Measurements from ENCODE around the gene NAT14. TPM values are rescaled to one million over a fixed set of nuclear protein-coding genes. Genes with fewer than 3 reads are reported as not detected.

NAT14 gene
- total and polyA plus RNA-seq, 2 of the 8 experiments (the other 6 are each of a cell fraction or from before 2014, with no cell fraction given): 47.1 to 71.2 TPM

DNA sequence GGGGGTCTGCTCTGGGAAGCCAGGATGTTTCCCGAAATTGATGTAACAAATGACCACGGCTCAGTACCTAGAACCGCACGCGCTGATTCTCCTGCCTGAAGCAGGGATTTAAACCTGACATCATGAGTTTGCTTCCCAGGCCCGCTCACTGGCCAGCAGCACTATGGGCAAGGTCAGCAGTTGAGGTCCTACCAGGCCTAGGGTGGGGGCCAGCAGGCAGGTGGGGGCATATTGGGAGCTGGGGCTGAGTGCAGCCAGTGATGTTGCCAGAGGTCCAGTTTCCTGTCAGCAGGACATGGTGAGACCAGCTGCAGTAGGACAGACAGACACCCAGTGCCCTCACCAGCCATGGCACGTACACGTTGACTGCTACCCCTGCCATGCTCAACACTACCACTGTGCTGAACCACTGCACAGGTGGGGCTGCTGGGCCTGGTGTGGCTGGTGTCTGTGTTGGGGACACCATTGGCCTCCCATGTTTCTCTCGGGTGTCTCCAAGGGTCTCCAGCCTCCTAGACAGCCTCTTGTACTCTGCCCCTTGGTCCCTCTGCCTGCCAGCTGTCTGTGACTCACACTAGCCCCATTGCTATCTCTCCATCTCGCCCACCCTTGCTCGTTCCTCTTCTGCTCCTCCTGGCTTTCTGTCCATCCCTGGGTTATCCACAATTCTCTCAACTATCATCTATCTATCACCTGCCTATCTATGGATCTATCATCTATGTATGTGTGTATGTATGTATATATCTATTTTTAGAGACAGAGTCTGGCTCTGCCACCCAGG is 19.3 kb upstream of the NAT14 start:
- H3K4me1 ChIP-seq (replicated peaks in 1 of 4; ENCODE audit: control insufficient read depth in 3 of 4, insufficient read depth in 4 of 4, low read length in 3 of 4): peaks cover 3 to 23% (median 14%) of the 10 kb centered on the region in 4 experiments
- POLR2A ChIA-PET (ENCODE audit: partially characterized antibody): interaction anchor here (1.1 to 2.9 kb wide), 3 partner anchors 11 to 58 kb away, joined by 3 to 8 read pairs (median 3); partner anchors contain the start of genes UBE2S and ZNF628
- no peak overlapping the region for H2AFZ ChIP-seq (ENCODE audit: low read length)
- 92% methylated on average over 11 of the region's 11 CpGs; no CpG with 5 or more reads in 1 of the 2 experiments for WGBS, 2 experiments (ENCODE audit: extremely low coverage in 1 of 2, insufficient coverage in 1 of 2, insufficient read length in 1 of 2, insufficient replicate concordance in 2 of 2, low coverage in 1 of 2, low lambda C conversion rate in 2 of 2, missing lambda C conversion rate in 1 of 2)
- no peak overlapping the region for H3K56ac ChIP-seq (replicated peaks; ENCODE audit: insufficient read length, low read depth, low read length)
- H3K14ac ChIP-seq (ENCODE audit: insufficient read length): no peak overlapping the region
- 0 out of 2 replicates have a peak, but pooled peaks have one; percentile 7 for TF ChIP-seq RBBP5 (IDR thresholded peaks at IDR 0.05; ENCODE audit: borderline replicate concordance, low read depth, low read length)
- TF ChIP-seq SP2 (IDR thresholded peaks at IDR 0.05; ENCODE audit: low read length): no peak
- H3K23ac ChIP-seq (ENCODE audit: insufficient read length): no peak overlapping the region
- no peaks in the 10 kb centered on the region for H3K9me3 ChIP-seq (ENCODE audit: insufficient read depth in 2 of 2, low read depth in 1 of 2, low read length in 1 of 2)
- H4K5ac ChIP-seq (ENCODE audit: insufficient read length, low read depth, low read length): no peak overlapping the region
- no peaks in the 10 kb centered on the region for H3K79me2 ChIP-seq (ENCODE audit: control insufficient read depth in 1 of 2, insufficient read depth in 2 of 2, low read length in 2 of 2)
- H3K23me2 ChIP-seq (ENCODE audit: low read depth, low read length): peaks cover 1% of the 10 kb centered on the region; the same call in 1 of the 2 replicates
- H3K18ac ChIP-seq (ENCODE audit: extremely low read depth, low read length): no peak overlapping the region
- peak in 1 of 2 experiments; percentile 48 for DNase-seq (ENCODE audit: low read depth in 1 of 2, low spot score in 2 of 2)
- H3K9ac ChIP-seq (replicated peaks in 1 of 4; ENCODE audit: extremely low read depth in 1 of 4, low read depth in 3 of 4, low read length in 3 of 4): no peak overlapping the region
- peak overlapping the region; percentile 20; the same call in 1 of the 2 replicates for H2BK5ac ChIP-seq (ENCODE audit: low read depth, low read length)
- peak overlapping the region; percentile 84 for H2AK5ac ChIP-seq (ENCODE audit: low read depth, low read length)
- peak overlapping the region; percentile 65 for H3K4ac ChIP-seq (replicated peaks; ENCODE audit: insufficient read length, low read depth, low read length)
- CTCF ChIA-PET (ENCODE audit: partially characterized antibody): interaction anchor here (0.7 to 3.6 kb wide), 9 partner anchors 8 to 210 kb away, joined by 3 to 31 read pairs (median 10); partner anchors contain the start of genes NAT14, ZNF628 and ZNF865
- no peak overlapping the region for H3K27ac ChIP-seq (ENCODE audit: low read depth, low read length)
- no peaks in the 10 kb centered on the region for H3K79me1 ChIP-seq (ENCODE audit: low read depth, low read length)
- no peak overlapping the region for H3K4me3 ChIP-seq (ENCODE audit: extremely low read depth in 1 of 4, insufficient read depth in 2 of 4, low read depth in 3 of 4, low read length in 4 of 4)
- no peaks in the 10 kb centered on the region; a peak in 1 of 7 replicates for H3K27me3 ChIP-seq (replicated peaks in 1 of 4; ENCODE audit: control insufficient read depth in 3 of 4, extremely low read depth in 1 of 4, insufficient read depth in 3 of 4, low read length in 3 of 4)
- no peak overlapping the region for H3K4me2 ChIP-seq (ENCODE audit: insufficient read depth in 1 of 2, low read depth in 2 of 2, low read length in 2 of 2)
- H2BK12ac ChIP-seq (ENCODE audit: low read depth, low read length): peak overlapping the region; percentile 62; the same call in 1 of the 2 replicates
- H3K36me3 ChIP-seq (ENCODE audit: control insufficient read depth in 2 of 4, insufficient read depth in 4 of 4, low read length in 3 of 4): no peaks in the 10 kb centered on the region
- H2BK15ac ChIP-seq (ENCODE audit: low read length): peak overlapping the region; percentile 50
- H4K8ac ChIP-seq (ENCODE audit: extremely low read depth, insufficient read depth, low read length): 0 out of 2 replicates have a peak overlapping the region, but pooled peaks have one; percentile 52
- H2BK20ac ChIP-seq (ENCODE audit: low read length): peak overlapping the region; percentile 83
- H4K91ac ChIP-seq (replicated peaks; ENCODE audit: insufficient read length, low read length): peak overlapping the region; percentile 97
- FAIRE-seq: no peak
- no peaks in the 10 kb centered on the region for H4K20me1 ChIP-seq (replicated peaks in 1 of 2; ENCODE audit: control insufficient read depth in 1 of 2, insufficient read depth in 2 of 2, low read length in 2 of 2)
- H2BK120ac ChIP-seq (replicated peaks; ENCODE audit: low read depth, low read length): peak overlapping the region; percentile 6
